Measurements from ENCODE around the gene TMEM183A. TPM values are rescaled to one million over a fixed set of nuclear protein-coding genes. Genes with fewer than 3 reads are reported as not detected.

TMEM183A gene
- total and polyA plus RNA-seq, 2 of the 4 experiments (the other 2 are of a cell fraction) = 56.8 to 63.1 TPM

- H4K20me1 ChIP-seq (ENCODE audit: insufficient read depth, low read length) = peaks cover 21% of the 10 kb centered on the region
- H2AK5ac ChIP-seq (ENCODE audit: low read depth, low read length) = no peak overlapping the region
- no peaks in the 10 kb centered on the region for H3K27me3 ChIP-seq (ENCODE audit: control insufficient read depth, insufficient read depth, low read length)
- no peak overlapping the region for H3K18ac ChIP-seq (ENCODE audit: low read depth, low read length)
- in situ Hi-C loops (cut with MboI; ENCODE audit: low sequenced_read_pairs) (no loop called here), dilution Hi-C loops (cut with HindIII; ENCODE audit: low sequenced_read_pairs, unreplicated experiment) (no loop called here), intact Hi-C loops (cut with micrococcal nuclease) (no loop called here)
- no peak overlapping the region for H3K4me2 ChIP-seq (ENCODE audit: low read depth, low read length)
- 100% methylated on average over 1 of the region's 3 CpGs; no CpG with 5 or more reads in 1 of the 2 experiments for WGBS, 2 experiments (ENCODE audit: extremely low coverage in 2 of 2, insufficient read length in 1 of 2)
- no peak for TF ChIP-seq POLR2A (IDR thresholded peaks at IDR 0.05; ENCODE audit: low read depth, low read length)
- TF ChIP-seq, protein P1, sequence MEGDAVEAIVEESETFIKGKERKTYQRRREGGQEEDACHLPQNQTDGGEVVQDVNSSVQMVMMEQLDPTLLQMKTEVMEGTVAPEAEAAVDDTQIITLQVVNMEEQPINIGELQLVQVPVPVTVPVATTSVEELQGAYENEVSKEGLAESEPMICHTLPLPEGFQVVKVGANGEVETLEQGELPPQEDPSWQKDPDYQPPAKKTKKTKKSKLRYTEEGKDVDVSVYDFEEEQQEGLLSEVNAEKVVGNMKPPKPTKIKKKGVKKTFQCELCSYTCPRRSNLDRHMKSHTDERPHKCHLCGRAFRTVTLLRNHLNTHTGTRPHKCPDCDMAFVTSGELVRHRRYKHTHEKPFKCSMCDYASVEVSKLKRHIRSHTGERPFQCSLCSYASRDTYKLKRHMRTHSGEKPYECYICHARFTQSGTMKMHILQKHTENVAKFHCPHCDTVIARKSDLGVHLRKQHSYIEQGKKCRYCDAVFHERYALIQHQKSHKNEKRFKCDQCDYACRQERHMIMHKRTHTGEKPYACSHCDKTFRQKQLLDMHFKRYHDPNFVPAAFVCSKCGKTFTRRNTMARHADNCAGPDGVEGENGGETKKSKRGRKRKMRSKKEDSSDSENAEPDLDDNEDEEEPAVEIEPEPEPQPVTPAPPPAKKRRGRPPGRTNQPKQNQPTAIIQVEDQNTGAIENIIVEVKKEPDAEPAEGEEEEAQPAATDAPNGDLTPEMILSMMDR (conservative IDR thresholded peaks at IDR 0.05; ENCODE audit: low read depth, low read length) = no peak
- no peak for TF ChIP-seq MXI1 (IDR thresholded peaks at IDR 0.05; ENCODE audit: borderline replicate concordance, low read depth, low read length)
- TF ChIP-seq RAD21 (IDR thresholded peaks at IDR 0.05; ENCODE audit: low read length) = no peak
- TF ChIP-seq, protein P2, sequence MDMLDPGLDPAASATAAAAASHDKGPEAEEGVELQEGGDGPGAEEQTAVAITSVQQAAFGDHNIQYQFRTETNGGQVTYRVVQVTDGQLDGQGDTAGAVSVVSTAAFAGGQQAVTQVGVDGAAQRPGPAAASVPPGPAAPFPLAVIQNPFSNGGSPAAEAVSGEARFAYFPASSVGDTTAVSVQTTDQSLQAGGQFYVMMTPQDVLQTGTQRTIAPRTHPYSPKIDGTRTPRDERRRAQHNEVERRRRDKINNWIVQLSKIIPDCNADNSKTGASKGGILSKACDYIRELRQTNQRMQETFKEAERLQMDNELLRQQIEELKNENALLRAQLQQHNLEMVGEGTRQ (IDR thresholded peaks at IDR 0.05; ENCODE audit: low read depth, low read length) = no peak
- H2AFZ ChIP-seq (replicated peaks; ENCODE audit: low read length, poor library complexity) = no peak overlapping the region
- H4K5ac ChIP-seq (ENCODE audit: low read depth, low read length) = no peak overlapping the region
- no peak overlapping the region for H2AK9ac ChIP-seq (replicated peaks; ENCODE audit: low read depth, low read length, poor library complexity)
- H3K4me3 ChIP-seq (ENCODE audit: insufficient read depth, low read depth, low read length) = no peak overlapping the region
- 0 out of 2 replicates have a peak, but pooled peaks cover 5% of the 10 kb centered on the region for H3K9me1 ChIP-seq (ENCODE audit: insufficient read depth, low read length)
- H2BK20ac ChIP-seq (ENCODE audit: low read depth, low read length) = no peak overlapping the region
- CTCF ChIA-PET = interaction anchor here (0.8 to 7.2 kb wide), 4 partner anchors 38 to 228 kb away, joined by 3 to 49 read pairs (median 12); no protein-coding TSS in a partner anchor
- peaks cover 0 to 7% of the 10 kb centered on the region in 2 experiments; a peak in 1 of 4 replicates for H3K79me1 ChIP-seq (ENCODE audit: low read depth in 1 of 2, low read length in 2 of 2)
- H4K8ac ChIP-seq (ENCODE audit: low read depth in 2 of 2, low read length in 2 of 2) = no peak overlapping the region
- H4K91ac ChIP-seq (ENCODE audit: insufficient read depth, low read depth, low read length) = no peak overlapping the region
- H3K56ac ChIP-seq (ENCODE audit: extremely low read depth, insufficient read depth, low read length) = no peak overlapping the region
- H3K4me1 ChIP-seq (ENCODE audit: control insufficient read depth, insufficient read depth, low read length) = peaks cover 21% of the 10 kb centered on the region
- H3K36me3 ChIP-seq (ENCODE audit: control insufficient read depth, insufficient read depth, low read length) = peaks cover 16% of the 10 kb centered on the region; the same call in 1 of the 2 replicates
- H3K23ac ChIP-seq (ENCODE audit: low read depth, low read length) = no peak overlapping the region
- no peak overlapping the region for H2BK120ac ChIP-seq (ENCODE audit: low read depth, low read length)
- no peaks in the 10 kb centered on the region for H3K9me3 ChIP-seq (ENCODE audit: control insufficient read depth, insufficient read depth, low read length)
- no peak overlapping the region for H3K14ac ChIP-seq (replicated peaks; ENCODE audit: low read depth, low read length)
- POLR2A ChIA-PET (ENCODE audit: unreplicated experiment) = no interaction called here
- H2BK15ac ChIP-seq (ENCODE audit: low read depth, low read length) = no peak overlapping the region
- DNase-seq (no peak), ATAC-seq (ENCODE audit: low read depth) (no peak)
- H3K27ac ChIP-seq (ENCODE audit: insufficient read depth, low read length) = no peak overlapping the region
- no peak overlapping the region for H3K4ac ChIP-seq (ENCODE audit: low read depth, low read length)
- H2BK5ac ChIP-seq (ENCODE audit: low read depth, low read length, poor library complexity, severe bottlenecking) = no peak overlapping the region
- no TSS peak for BruUV-seq (replicated peaks)
- H3K9ac ChIP-seq (ENCODE audit: low read depth, low read length) = no peak overlapping the region
These were observed 34.3 kb downstream of the TMEM183A start for GRCh38 chr1:203041351-203041932.
